HT1080 (cell line): Measurements from ENCODE around the gene PPP1R1B. TPM values are rescaled to one million over a fixed set of nuclear protein-coding genes. Genes with fewer than 3 reads are reported as not detected.
"Not testable (repeated sequence)": the region's sequence is repeated elsewhere in the genome, so short reads cannot be mapped to it uniquely, and the experiment has no call there.

Experiments
- DNase-seq: peaks from one replicate; pipeline ENCODE4 v3.0.0-alpha.2; 2015; ENCODE audit warnings: low read depth
- polyA plus RNA-seq, 2 experiments: library from polyadenylated mRNA; depleted of rRNA; stranded (reverse); fragments of >200 nt; gene quantifications; 2 replicates each; pipeline ENCODE4 v1.2.3, GENCODE V29; 2015
- total RNA-seq: library from RNA; depleted of rRNA; stranded (reverse); fragments of >200 nt; shearing (Covaris generic); gene quantifications from 2 replicates; pipeline ENCODE4 v1.2.3, GENCODE V29; 2014; rRNA removed

Gene PPP1R1B
- 0.30 TPM in 1 of 2 replicates, not detected in the other for total RNA-seq
- polyA plus RNA-seq (2015; cell fraction: cytosol; rRNA removed): 0.12 and 0.14 TPM in 2 replicates
- 0.20 TPM in 1 of 2 replicates, not detected in the other for polyA plus RNA-seq (2015; cell fraction: nucleus; rRNA removed)

- no peak for DNase-seq
Measured at GRCh38 chr17:39626171-39627046, at the start of gene PPP1R1B. Gene PPP1R1B, plus strand, starts transcription at chr17:39626952. Its CDS starts 441 bp downstream, at chr17:39627393.

GRCh38 chr17:39578272-39578671 is 48.5 kb upstream of the PPP1R1B start:
- no peak for DNase-seq

GRCh38 chr17:39579318-39580081 is 47.3 kb upstream of the PPP1R1B start:
- no peak for DNase-seq

GRCh38 chr17:39580082-39580468 is 46.7 kb upstream of the PPP1R1B start:
- DNase-seq: no peak

GRCh38 chr17:39581071-39581758 is 45.5 kb upstream of the PPP1R1B start:
- no peak for DNase-seq

GRCh38 chr17:39581759-39582085 is 45.0 kb upstream of the PPP1R1B start:
- no peak for DNase-seq

GRCh38 chr17:39582658-39583057 is 44.1 kb upstream of the PPP1R1B start:
- no peak for DNase-seq

GRCh38 chr17:39590180-39590579 is 36.6 kb upstream of the PPP1R1B start:
- DNase-seq: not testable (repeated sequence)

GRCh38 chr17:39591958-39592954 is 34.5 kb upstream of the PPP1R1B start:
- peak; percentile 13 for DNase-seq

GRCh38 chr17:39593371-39593770 is 33.4 kb upstream of the PPP1R1B start:
- DNase-seq: no peak

GRCh38 chr17:39595294-39595693 is 31.5 kb upstream of the PPP1R1B start:
- no peak for DNase-seq

- no peak for DNase-seq
Measured at GRCh38 chr17:39595928-39596510, 30.7 kb upstream of the PPP1R1B start.

GRCh38 chr17:39596543-39597267 is 30.0 kb upstream of the PPP1R1B start:
- no peak for DNase-seq

GRCh38 chr17:39597372-39598046 is 29.2 kb upstream of the PPP1R1B start:
- no peak for DNase-seq

GRCh38 chr17:39598047-39598481 is 28.7 kb upstream of the PPP1R1B start:
- no peak for DNase-seq

- no peak for DNase-seq
Measured at GRCh38 chr17:39598630-39599003, 28.1 kb upstream of the PPP1R1B start.

- no peak for DNase-seq
Measured at GRCh38 chr17:39599004-39599664, 27.6 kb upstream of the PPP1R1B start.

GRCh38 chr17:39599665-39600231 is 27.0 kb upstream of the PPP1R1B start:
- DNase-seq: no peak
